ENCODE results near the gene FBXL17. TPM values are rescaled to one million over a fixed set of nuclear protein-coding genes. Genes with fewer than 3 reads are reported as not detected.

The FBXL17 gene
- total RNA-seq, 1 experiment from 2014 or later: 3.5 TPM

GRCh38 chr5:108016101-108016500 lies 365.8 kb downstream of the FBXL17 start (continued):
- TF ChIP-seq PRDM15 (CRISPR knock-in tag; IDR thresholded peaks at IDR 0.05): no peak
- no peak for TF ChIP-seq ZNF671 (CRISPR knock-in tag; IDR thresholded peaks at IDR 0.05)
- TF ChIP-seq USF2 (CRISPR knock-in tag; IDR thresholded peaks at IDR 0.05): no peak

DNA sequence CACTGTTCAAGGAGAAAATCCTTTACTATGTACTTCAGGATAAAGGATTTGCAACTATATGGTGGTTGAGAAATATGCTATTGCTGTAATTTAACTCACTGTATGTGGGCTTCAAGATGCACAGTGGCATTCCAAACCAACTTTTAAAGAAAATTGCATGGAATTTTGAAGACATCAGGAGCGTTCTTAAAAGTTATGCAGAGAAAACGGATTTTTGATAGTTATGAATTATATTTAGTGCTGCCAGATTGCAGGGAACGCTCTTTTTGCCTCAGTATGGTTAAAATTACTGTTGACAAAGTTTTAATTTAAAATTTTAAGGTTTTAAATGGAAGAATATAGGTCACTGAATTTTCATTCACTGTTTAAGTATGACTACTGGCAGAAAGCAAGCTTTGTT lies 375.1 kb downstream of the FBXL17 start:
- POLR2A ChIA-PET: no interaction called here
- no peaks in the 10 kb centered on the region for H3K4me1 Mint-ChIP-seq
- DNase-seq (ENCODE audit: low spot score): no peak
- no peaks in the 10 kb centered on the region for H3K36me3 Mint-ChIP-seq
- TF ChIP-seq NFATC4 (CRISPR knock-in tag; IDR thresholded peaks at IDR 0.05): no peak
- no peak for TF ChIP-seq PREB (CRISPR knock-in tag; IDR thresholded peaks at IDR 0.05; ENCODE audit: borderline replicate concordance)
- TF ChIP-seq CREM (CRISPR knock-in tag; IDR thresholded peaks at IDR 0.05): no peak
- no peak for TF ChIP-seq GRHL2 (CRISPR knock-in tag; IDR thresholded peaks at IDR 0.05; ENCODE audit: insufficient replicate concordance, severe bottlenecking)
- TF ChIP-seq ELF4 (CRISPR knock-in tag; IDR thresholded peaks at IDR 0.05; ENCODE audit: low read depth): no peak
- no peak for TF ChIP-seq AFF4 (CRISPR knock-in tag; IDR thresholded peaks at IDR 0.05; ENCODE audit: borderline replicate concordance)
- no peak for TF ChIP-seq NFYB (CRISPR knock-in tag; conservative IDR thresholded peaks at IDR 0.05; ENCODE audit: low read depth)
- TF ChIP-seq MXD4 (CRISPR knock-in tag; IDR thresholded peaks at IDR 0.05; ENCODE audit: borderline replicate concordance): no peak
- TF ChIP-seq ZBTB43 (CRISPR knock-in tag; IDR thresholded peaks at IDR 0.05): no peak
- no peak for TF ChIP-seq ZNF232 (CRISPR knock-in tag; IDR thresholded peaks at IDR 0.05)
- no peaks in the 10 kb centered on the region for H3K27me3 Mint-ChIP-seq (ENCODE audit: low read depth)
- no peak overlapping the region for H3K27ac Mint-ChIP-seq
- ATAC-seq: no peak
- H3K4me3 Mint-ChIP-seq: no peak overlapping the region
- peaks cover 5% of the 10 kb centered on the region for H3K9me3 Mint-ChIP-seq
- CTCF ChIA-PET: no interaction called here

DNA sequence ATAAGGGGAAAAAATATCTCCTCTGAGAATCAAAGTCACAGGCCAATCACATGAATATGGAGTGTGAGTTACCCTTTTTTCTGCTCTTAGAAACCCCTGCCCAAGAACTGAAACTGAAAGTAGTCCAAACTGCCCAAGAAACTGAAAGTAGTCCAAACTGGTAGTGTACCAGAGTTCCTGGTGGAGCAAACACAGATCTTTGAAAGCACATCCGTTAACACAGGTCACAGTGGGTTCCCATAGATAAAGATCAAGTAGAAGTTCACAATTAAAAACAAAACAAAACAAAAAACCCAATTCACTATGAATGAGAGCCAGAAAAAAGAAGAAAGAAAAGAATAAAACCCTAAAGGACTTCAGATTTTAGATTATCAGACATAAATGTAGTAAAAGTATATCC lies 378.7 kb downstream of the FBXL17 start:
- no peak overlapping the region for H3K27ac Mint-ChIP-seq
- H3K4me1 Mint-ChIP-seq: 0 out of 2 replicates have a peak, but pooled peaks cover 4% of the 10 kb centered on the region
- H3K4me3 Mint-ChIP-seq: no peak overlapping the region
- CTCF ChIA-PET: no interaction called here
- DNase-seq (ENCODE audit: low spot score): no peak
- ATAC-seq: no peak
- H3K27me3 Mint-ChIP-seq (ENCODE audit: low read depth): no peaks in the 10 kb centered on the region
- POLR2A ChIA-PET: no interaction called here
- no peaks in the 10 kb centered on the region for H3K36me3 Mint-ChIP-seq
- peaks cover 5% of the 10 kb centered on the region for H3K9me3 Mint-ChIP-seq
- TF ChIP-seq ZNF512 (CRISPR knock-in tag; IDR thresholded peaks at IDR 0.05; ENCODE audit: borderline replicate concordance): no peak
- TF ChIP-seq TEAD4 (CRISPR knock-in tag; IDR thresholded peaks at IDR 0.05): no peak
- TF ChIP-seq, protein P1, sequence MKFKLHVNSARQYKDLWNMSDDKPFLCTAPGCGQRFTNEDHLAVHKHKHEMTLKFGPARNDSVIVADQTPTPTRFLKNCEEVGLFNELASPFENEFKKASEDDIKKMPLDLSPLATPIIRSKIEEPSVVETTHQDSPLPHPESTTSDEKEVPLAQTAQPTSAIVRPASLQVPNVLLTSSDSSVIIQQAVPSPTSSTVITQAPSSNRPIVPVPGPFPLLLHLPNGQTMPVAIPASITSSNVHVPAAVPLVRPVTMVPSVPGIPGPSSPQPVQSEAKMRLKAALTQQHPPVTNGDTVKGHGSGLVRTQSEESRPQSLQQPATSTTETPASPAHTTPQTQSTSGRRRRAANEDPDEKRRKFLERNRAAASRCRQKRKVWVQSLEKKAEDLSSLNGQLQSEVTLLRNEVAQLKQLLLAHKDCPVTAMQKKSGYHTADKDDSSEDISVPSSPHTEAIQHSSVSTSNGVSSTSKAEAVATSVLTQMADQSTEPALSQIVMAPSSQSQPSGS (CRISPR knock-in tag; IDR thresholded peaks at IDR 0.05; ENCODE audit: borderline replicate concordance, low read depth): no peak
- TF ChIP-seq MYBL2 (CRISPR knock-in tag; IDR thresholded peaks at IDR 0.05): no peak
- no peak for TF ChIP-seq TCF7 (CRISPR knock-in tag; IDR thresholded peaks at IDR 0.05; ENCODE audit: low read depth)

All from WTC11 (cell line).